ENCODE measurements around the gene UVRAG.
A peak's percentile ranks its signal among the peaks of the same experiment; 100 is the strongest.

The UVRAG gene

GRCh38 chr11:76164861-76165751 is 350.1 kb downstream of the UVRAG start:
- Histone ChIP-seq H4K91ac (ENCODE audit: low read depth, low read length, poor library complexity) (no peak overlapping the region), H3K4ac (ENCODE audit: low read length) (no peak overlapping the region), H2BK120ac (ENCODE audit: low read depth, low read length) (no peak overlapping the region), H3K9me3 (replicated peaks in 1 of 2; ENCODE audit: control insufficient read depth in 2 of 2, insufficient read depth in 1 of 2, low read depth in 1 of 2, low read length in 2 of 2) (no peaks in the 10 kb centered on the region), H3K23ac (ENCODE audit: low read depth, low read length, poor library complexity) (peak overlapping the region; percentile 80), H4K8ac (ENCODE audit: low read depth, low read length) (no peak overlapping the region), H2AFZ (ENCODE audit: low read length) (no peak overlapping the region), H3K9ac (ENCODE audit: low read depth, low read length, poor library complexity) (peak overlapping the region; percentile 78), H3K4me2 (ENCODE audit: insufficient read depth, low read length, poor library complexity, severe bottlenecking) (no peak overlapping the region), H3K4me3 (ENCODE audit: low read length in 2 of 2) (no peak overlapping the region), H2BK12ac (ENCODE audit: low read length) (peak overlapping the region; percentile 75), H3K18ac (ENCODE audit: low read length) (peak overlapping the region; percentile 85), H3K36me3 (replicated peaks in 1 of 2; ENCODE audit: control insufficient read depth in 2 of 2, insufficient read depth in 2 of 2, low read length in 2 of 2) (no peaks in the 10 kb centered on the region), H2AK5ac (ENCODE audit: low read depth, low read length) (peak overlapping the region; percentile 40), H3K27me3 (ENCODE audit: control insufficient read depth in 3 of 3, insufficient read depth in 3 of 3, low read depth in 1 of 3, low read length in 3 of 3) (peaks cover 0 to 45% (median 0%) of the 10 kb centered on the region in 3 experiments), H2BK15ac (ENCODE audit: low read length) (no peak overlapping the region), H3K79me1 (ENCODE audit: low read depth, low read length) (no peaks in the 10 kb centered on the region), H2BK5ac (ENCODE audit: low read length) (no peak overlapping the region), H3K4me1 (ENCODE audit: control insufficient read depth in 2 of 2, insufficient read depth in 1 of 2, low read depth in 1 of 2, low read length in 2 of 2) (peaks cover 0 to 3% of the 10 kb centered on the region in 2 donors), H3K27ac (replicated peaks; ENCODE audit: low read length) (no peak overlapping the region), H3K14ac (ENCODE audit: low read length) (peak overlapping the region; percentile 92)
- no peak for DNase-seq (ENCODE audit: low spot score)
- no CpG with 5 or more reads among the region's 50 CpGs for whole genome bisulfite sequencing, 2 donors (ENCODE audit: extremely low coverage in 2 of 2, insufficient read length in 2 of 2, insufficient replicate concordance in 1 of 2)

GRCh38 chr11:76166314-76166713 is 351.3 kb downstream of the UVRAG start:
- H2BK120ac ChIP-seq (ENCODE audit: low read depth, low read length), result no peak overlapping the region
- H3K79me1 ChIP-seq (ENCODE audit: low read depth, low read length), result no peaks in the 10 kb centered on the region
- no peak overlapping the region for H2AFZ ChIP-seq (ENCODE audit: low read length)
- no peak overlapping the region for H3K4me3 ChIP-seq (ENCODE audit: low read length in 2 of 2)
- H3K23ac ChIP-seq (ENCODE audit: low read depth, low read length, poor library complexity), result no peak overlapping the region
- H3K4me1 ChIP-seq (ENCODE audit: control insufficient read depth in 2 of 2, insufficient read depth in 1 of 2, low read depth in 1 of 2, low read length in 2 of 2), result peaks cover 0 to 3% of the 10 kb centered on the region in 2 donors
- H2BK12ac ChIP-seq (ENCODE audit: low read length), result no peak overlapping the region
- H4K91ac ChIP-seq (ENCODE audit: low read depth, low read length, poor library complexity), result no peak overlapping the region
- no peak overlapping the region for H3K18ac ChIP-seq (ENCODE audit: low read length)
- no peaks in the 10 kb centered on the region for H3K36me3 ChIP-seq (replicated peaks in 1 of 2; ENCODE audit: control insufficient read depth in 2 of 2, insufficient read depth in 2 of 2, low read length in 2 of 2)
- no peak overlapping the region for H2BK15ac ChIP-seq (ENCODE audit: low read length)
- H3K27ac ChIP-seq (replicated peaks; ENCODE audit: low read length), result no peak overlapping the region
- H3K4ac ChIP-seq (ENCODE audit: low read length), result no peak overlapping the region
- H3K9ac ChIP-seq (ENCODE audit: low read depth, low read length, poor library complexity), result no peak overlapping the region
- H3K9me3 ChIP-seq (replicated peaks in 1 of 2; ENCODE audit: control insufficient read depth in 2 of 2, insufficient read depth in 1 of 2, low read depth in 1 of 2, low read length in 2 of 2), result no peaks in the 10 kb centered on the region
- no peak overlapping the region for H3K14ac ChIP-seq (ENCODE audit: low read length)
- H2BK5ac ChIP-seq (ENCODE audit: low read length), result no peak overlapping the region
- no peak overlapping the region for H4K8ac ChIP-seq (ENCODE audit: low read depth, low read length)
- WGBS, 2 donors (ENCODE audit: extremely low coverage in 2 of 2, insufficient read length in 2 of 2, insufficient replicate concordance in 1 of 2), result no CpG with 5 or more reads among the region's 6 CpGs
- H3K27me3 ChIP-seq (ENCODE audit: control insufficient read depth in 3 of 3, insufficient read depth in 3 of 3, low read depth in 1 of 3, low read length in 3 of 3), result peaks cover 0 to 45% (median 0%) of the 10 kb centered on the region in 3 experiments
- no peak for DNase-seq (ENCODE audit: low spot score)
- H2AK5ac ChIP-seq (ENCODE audit: low read depth, low read length), result no peak overlapping the region
- no peak overlapping the region for H3K4me2 ChIP-seq (ENCODE audit: insufficient read depth, low read length, poor library complexity, severe bottlenecking)

DNA sequence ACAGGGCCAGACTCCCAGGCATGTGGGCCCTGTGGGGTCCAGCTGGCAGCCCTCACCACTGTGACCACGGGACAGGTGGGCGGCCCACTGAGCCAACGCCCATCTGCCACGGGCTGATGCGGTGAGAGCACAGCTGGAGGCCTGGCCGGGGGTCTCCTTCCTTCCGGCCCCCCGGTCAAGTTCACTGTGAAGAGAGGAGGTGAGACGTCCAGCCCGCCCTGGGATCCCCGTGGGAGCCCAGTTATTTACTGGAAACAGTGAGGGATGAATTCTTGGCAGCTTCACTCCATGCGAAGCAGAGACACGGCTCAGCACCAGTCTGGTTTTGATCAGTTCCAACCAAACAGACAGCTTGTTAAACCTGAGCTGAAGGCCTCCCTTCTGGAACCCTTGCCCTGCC is 352.6 kb downstream of the UVRAG start:
- Histone ChIP-seq H2BK15ac (ENCODE audit: low read length) (no peak overlapping the region), H3K4me3 (ENCODE audit: low read length in 2 of 2) (no peak overlapping the region), H3K14ac (ENCODE audit: low read length) (peak overlapping the region; percentile 91), H3K9ac (ENCODE audit: low read depth, low read length, poor library complexity) (no peak overlapping the region), H3K27me3 (ENCODE audit: control insufficient read depth in 3 of 3, insufficient read depth in 3 of 3, low read depth in 1 of 3, low read length in 3 of 3) (peaks cover 0 to 41% (median 0%) of the 10 kb centered on the region in 3 experiments), H4K8ac (ENCODE audit: low read depth, low read length) (no peak overlapping the region), H3K23ac (ENCODE audit: low read depth, low read length, poor library complexity) (no peak overlapping the region), H2BK12ac (ENCODE audit: low read length) (no peak overlapping the region), H2AFZ (ENCODE audit: low read length) (no peak overlapping the region), H2BK120ac (ENCODE audit: low read depth, low read length) (no peak overlapping the region), H4K91ac (ENCODE audit: low read depth, low read length, poor library complexity) (no peak overlapping the region), H3K27ac (replicated peaks; ENCODE audit: low read length) (no peak overlapping the region), H2BK5ac (ENCODE audit: low read length) (no peak overlapping the region), H3K4ac (ENCODE audit: low read length) (no peak overlapping the region), H3K4me2 (ENCODE audit: insufficient read depth, low read length, poor library complexity, severe bottlenecking) (no peak overlapping the region), H3K9me3 (replicated peaks in 1 of 2; ENCODE audit: control insufficient read depth in 2 of 2, insufficient read depth in 1 of 2, low read depth in 1 of 2, low read length in 2 of 2) (no peaks in the 10 kb centered on the region), H2AK5ac (ENCODE audit: low read depth, low read length) (no peak overlapping the region), H3K18ac (ENCODE audit: low read length) (peak overlapping the region; percentile 30), H3K36me3 (replicated peaks in 1 of 2; ENCODE audit: control insufficient read depth in 2 of 2, insufficient read depth in 2 of 2, low read length in 2 of 2) (no peaks in the 10 kb centered on the region), H3K4me1 (ENCODE audit: control insufficient read depth in 2 of 2, insufficient read depth in 1 of 2, low read depth in 1 of 2, low read length in 2 of 2) (no peaks in the 10 kb centered on the region), H3K79me1 (ENCODE audit: low read depth, low read length) (no peaks in the 10 kb centered on the region)
- DNase-seq (ENCODE audit: low spot score), result no peak
- WGBS, 2 donors (ENCODE audit: extremely low coverage in 2 of 2, insufficient read length in 2 of 2, insufficient replicate concordance in 1 of 2), result no CpG with 5 or more reads among the region's 13 CpGs

DNA sequence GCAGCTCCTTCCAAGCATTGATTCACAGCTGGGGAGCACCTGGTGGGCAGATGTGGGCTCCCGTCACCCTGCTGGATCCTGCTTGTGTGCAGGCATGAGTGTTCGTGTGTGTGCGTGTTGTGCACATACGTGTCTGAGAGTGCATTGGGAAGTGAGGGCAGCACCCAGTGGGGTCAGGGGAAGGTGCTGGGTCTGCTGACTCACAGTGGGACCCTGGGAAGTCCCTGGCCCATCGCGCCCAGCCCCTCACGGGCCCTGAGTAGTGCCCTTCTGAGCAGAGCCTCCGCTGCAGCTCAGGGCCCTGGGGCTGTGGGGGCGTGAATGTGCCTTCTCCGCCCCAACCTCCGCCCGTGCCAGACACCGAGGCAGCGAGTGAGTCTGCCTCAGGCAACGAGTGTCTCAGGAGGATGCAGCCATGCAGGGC is 354.5 kb downstream of the UVRAG start:
- Histone ChIP-seq H3K4me2 (ENCODE audit: insufficient read depth, low read length, poor library complexity, severe bottlenecking) (no peak overlapping the region), H3K9ac (ENCODE audit: low read depth, low read length, poor library complexity) (no peak overlapping the region), H4K91ac (ENCODE audit: low read depth, low read length, poor library complexity) (no peak overlapping the region), H3K4me3 (ENCODE audit: low read length in 2 of 2) (no peak overlapping the region), H3K4ac (ENCODE audit: low read length) (no peak overlapping the region), H3K9me3 (replicated peaks in 1 of 2; ENCODE audit: control insufficient read depth in 2 of 2, insufficient read depth in 1 of 2, low read depth in 1 of 2, low read length in 2 of 2) (no peaks in the 10 kb centered on the region), H4K8ac (ENCODE audit: low read depth, low read length) (no peak overlapping the region), H3K27me3 (ENCODE audit: control insufficient read depth in 3 of 3, insufficient read depth in 3 of 3, low read depth in 1 of 3, low read length in 3 of 3) (peaks cover 0 to 36% (median 0%) of the 10 kb centered on the region in 3 experiments), H2BK120ac (ENCODE audit: low read depth, low read length) (no peak overlapping the region), H3K36me3 (replicated peaks in 1 of 2; ENCODE audit: control insufficient read depth in 2 of 2, insufficient read depth in 2 of 2, low read length in 2 of 2) (no peaks in the 10 kb centered on the region), H2BK5ac (ENCODE audit: low read length) (no peak overlapping the region), H3K23ac (ENCODE audit: low read depth, low read length, poor library complexity) (no peak overlapping the region), H3K18ac (ENCODE audit: low read length) (peak overlapping the region; percentile 54), H3K14ac (ENCODE audit: low read length) (peak overlapping the region; percentile 25), H3K27ac (replicated peaks; ENCODE audit: low read length) (no peak overlapping the region), H2BK12ac (ENCODE audit: low read length) (no peak overlapping the region), H3K4me1 (ENCODE audit: control insufficient read depth in 2 of 2, insufficient read depth in 1 of 2, low read depth in 1 of 2, low read length in 2 of 2) (no peaks in the 10 kb centered on the region), H2AK5ac (ENCODE audit: low read depth, low read length) (peak overlapping the region; percentile 4), H3K79me1 (ENCODE audit: low read depth, low read length) (no peaks in the 10 kb centered on the region), H2AFZ (ENCODE audit: low read length) (no peak overlapping the region), H2BK15ac (ENCODE audit: low read length) (no peak overlapping the region)
- DNase-seq (ENCODE audit: low spot score), result no peak
- no CpG with 5 or more reads among the region's 15 CpGs for WGBS, 2 donors (ENCODE audit: extremely low coverage in 2 of 2, insufficient read length in 2 of 2, insufficient replicate concordance in 1 of 2)

Data from neuronal stem cell (in vitro differentiated cells).